SK-N-DZ (cell line): ENCODE measurements around the gene ZNF618.
A peak's percentile ranks its signal among the peaks of the same experiment; 100 is the strongest.

Experiments used
- DNase-seq: peaks from one replicate; pipeline ENCODE4 v3.0.0-alpha.2; 2015; ENCODE audit warnings: low spot score

Gene ZNF618

DNA sequence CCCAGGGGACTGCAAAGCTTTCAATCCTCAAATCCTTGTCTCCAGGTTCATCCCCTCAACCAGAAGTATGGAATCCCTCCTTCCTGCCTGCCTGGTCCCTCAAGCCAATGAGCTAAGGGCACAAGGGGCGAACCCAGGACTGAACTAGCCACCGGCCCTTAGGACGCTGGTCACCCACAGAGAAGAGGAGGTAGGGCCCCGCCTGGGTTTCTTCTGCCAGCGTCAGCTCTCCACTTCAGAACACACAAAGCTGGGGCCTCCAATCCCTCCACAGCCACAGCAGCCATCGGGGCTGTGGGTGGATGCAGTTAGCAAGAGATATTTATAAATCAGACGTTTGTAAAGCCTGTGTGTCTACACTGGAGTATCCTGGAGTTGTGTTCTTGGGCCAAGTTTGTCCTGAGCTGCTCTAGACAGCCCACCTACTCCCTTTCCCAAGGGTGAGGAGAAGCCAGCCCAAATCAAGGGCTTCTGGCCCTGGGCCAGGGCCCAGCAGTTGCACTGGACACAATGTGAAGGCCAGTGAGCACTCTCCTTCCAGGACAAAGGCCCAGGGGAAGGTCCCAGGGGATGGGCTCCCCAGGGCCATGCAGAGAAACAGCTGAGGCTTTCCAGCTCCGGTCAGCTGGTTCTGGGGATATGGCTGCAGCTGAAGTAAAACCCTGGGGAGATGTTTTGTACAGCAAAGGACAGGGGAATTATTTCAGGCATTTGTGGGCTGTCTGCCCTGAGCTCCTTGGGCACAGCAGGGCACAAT, 183.1 kb downstream of the ZNF618 start:
- DNase-seq: no peak

DNA sequence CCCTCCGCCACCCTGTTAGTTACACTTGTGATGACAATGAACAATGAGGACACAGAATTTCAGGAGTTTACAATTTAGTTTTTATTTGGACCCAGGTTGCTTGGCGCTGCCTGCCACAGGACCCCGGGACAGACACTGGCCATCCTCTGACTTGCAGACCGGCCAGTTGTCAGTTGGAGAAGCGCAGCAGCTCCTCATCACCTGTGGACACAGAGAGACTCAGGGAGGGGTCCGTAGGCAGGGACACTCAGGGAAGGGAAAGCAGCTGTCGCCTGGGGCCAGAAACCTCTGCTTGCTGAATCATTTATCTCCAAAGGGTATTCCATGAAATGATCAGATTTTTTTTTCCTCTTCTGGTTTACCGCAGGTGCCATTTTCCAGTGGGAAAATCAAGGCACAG, 184.0 kb downstream of the ZNF618 start:
- no peak for DNase-seq

GRCh38 chr9:114060711-114061110, 184.6 kb downstream of the ZNF618 start:
- DNase-seq: no peak

DNA sequence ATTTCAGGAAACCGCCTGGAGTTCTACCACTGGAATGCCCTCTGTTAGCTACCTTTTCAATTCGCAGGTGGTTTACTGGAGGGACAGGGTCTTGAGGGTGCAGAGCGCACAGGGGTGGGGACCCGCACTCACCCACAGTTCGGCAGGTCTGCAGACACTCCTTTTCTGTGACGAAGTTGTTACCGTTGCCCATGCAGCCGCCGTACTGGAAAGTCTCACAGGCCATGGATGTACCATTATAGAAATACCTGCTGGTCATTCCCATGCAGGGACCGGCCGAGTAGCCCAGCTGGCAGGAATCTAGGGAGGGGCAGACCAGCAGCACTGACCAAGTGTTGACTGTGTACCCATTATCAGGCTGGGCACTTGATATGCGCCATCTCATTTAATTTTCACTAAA, 185.2 kb downstream of the ZNF618 start:
- DNase-seq: no peak

- no peak for DNase-seq
Measured at GRCh38 chr9:114061830-114062474, 185.8 kb downstream of the ZNF618 start.

DNA sequence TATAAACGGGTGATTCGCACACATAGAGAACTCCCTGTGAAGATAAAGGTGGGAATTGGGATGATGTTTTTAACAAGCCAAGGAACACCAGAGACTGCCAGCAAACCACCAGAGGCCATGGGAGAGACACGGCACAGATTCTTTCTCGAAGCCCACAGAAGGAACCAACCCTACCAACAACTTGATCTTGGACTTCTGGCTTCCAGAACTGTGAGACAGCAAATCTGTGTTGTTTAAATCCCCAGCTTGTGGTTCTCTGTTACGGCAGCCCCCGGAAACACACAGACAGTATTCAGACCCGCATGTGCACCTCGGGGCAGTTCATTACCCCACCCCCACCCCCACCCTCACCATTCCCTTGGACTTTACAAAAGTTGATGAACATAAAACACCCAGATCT, 189.2 kb downstream of the ZNF618 start:
- DNase-seq: no peak

DNA sequence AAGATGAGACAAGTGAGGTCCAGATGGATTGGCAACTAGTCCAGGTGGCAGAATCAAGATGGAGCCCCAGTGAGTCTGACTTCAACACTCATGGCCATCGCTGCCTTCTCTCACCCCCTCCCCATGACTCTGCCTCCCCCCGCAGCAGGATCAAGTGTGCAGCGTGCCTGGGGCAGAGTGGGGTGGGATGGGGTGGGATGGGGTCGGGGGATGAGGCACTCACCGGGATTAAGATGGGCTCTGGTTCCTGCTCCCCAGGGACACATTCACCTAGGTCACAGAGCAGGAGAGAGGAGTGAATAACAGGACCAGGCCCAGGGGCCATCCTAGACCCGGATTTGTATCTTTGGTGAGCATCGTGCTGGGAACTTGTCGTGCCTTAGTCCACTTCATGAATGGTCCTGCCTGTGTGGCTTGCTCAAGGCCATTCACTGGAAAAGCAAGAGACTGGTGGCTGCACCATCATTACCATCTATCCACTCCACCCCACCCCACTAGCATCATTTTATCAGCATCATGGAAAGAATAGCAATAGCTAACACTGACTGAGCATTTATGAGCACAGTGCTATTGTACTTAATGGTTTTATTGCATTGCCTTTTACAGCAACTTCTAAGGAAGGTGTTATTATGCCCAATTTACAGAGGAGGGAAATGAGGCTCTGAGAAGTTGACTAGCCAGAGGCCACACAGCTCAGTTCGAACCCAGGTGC, 193.5 kb downstream of the ZNF618 start:
- DNase-seq: no peak

DNA sequence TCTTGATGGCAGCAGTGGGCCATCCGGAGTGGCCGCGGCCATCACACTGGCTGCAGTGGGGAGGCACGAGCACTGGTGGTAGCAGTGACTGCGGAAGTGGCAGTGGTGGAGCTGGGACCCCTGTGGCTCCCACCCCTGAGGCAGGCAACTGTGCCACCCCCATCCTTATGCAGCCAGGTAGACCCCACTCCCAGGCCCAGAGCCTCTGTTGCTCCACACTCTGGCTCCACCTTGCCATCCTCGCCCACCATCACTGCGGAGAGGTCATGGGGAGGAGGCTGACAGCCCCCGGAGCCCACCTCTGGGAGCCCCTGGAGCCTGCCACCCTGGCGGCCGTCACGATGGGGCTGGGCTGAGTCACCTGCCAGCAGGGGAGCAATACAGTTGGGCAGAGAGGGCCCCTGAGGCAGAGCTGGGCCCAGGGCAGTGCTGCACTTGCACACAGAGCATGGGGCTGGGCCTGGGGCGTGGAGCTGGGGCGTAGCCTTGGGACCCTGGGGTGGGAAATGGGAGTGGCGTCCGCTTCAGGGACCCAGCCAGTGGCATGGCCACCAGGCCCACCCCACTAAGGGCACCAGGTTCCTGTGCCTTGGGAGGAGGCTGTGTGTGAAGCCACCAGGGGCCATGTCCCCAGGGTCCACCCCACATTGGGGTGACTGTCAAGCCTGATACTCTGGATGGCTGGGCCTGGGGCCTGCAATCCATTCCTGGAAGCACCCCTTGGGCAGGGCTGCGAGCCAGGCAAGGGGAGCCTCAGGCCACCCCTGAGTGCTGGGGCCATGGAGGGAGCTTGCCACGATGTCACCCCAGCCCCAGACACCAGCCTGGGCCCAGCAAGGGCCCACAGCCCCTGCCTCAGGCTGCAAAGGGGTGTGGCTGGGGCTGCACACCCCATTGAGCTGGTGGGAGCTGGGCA, 194.3 kb downstream of the ZNF618 start:
- DNase-seq: no peak

DNA sequence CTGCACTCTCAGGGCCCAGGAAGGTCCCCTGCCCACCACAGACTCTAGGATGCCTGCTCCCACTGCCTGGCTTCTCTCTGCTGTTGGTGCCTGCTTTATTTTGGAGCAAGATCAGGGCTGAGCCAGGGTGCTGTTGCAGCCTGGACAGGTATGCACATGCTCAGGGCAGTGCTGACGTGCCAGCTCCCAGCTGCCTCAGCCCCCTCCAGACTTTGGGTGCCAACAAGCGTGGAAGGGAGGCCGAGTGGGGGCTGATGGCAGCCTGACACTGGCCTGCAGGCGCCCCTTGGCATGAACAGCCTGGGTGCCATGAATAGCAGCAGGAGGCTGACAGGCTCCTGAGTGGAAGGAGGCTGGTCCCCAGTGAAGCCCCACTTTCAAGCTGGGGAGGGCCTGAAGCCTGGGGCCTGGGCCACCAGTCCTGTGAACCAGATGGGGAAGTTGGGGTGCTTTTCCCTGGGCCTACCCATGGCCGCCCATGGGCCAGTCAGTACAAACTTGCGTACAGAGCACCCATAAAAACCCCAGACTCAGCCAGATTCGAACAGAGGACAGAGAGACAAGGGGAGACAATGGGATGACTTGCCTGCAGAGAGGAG, 195.2 kb downstream of the ZNF618 start:
- no peak for DNase-seq

- no peak for DNase-seq
Measured at GRCh38 chr9:114072184-114073140, 196.4 kb downstream of the ZNF618 start.

- no peak for DNase-seq
Measured at GRCh38 chr9:114075602-114076001, 199.5 kb downstream of the ZNF618 start.

GRCh38 chr9:114076237-114077161, 200.4 kb downstream of the ZNF618 start:
- no peak for DNase-seq

DNA sequence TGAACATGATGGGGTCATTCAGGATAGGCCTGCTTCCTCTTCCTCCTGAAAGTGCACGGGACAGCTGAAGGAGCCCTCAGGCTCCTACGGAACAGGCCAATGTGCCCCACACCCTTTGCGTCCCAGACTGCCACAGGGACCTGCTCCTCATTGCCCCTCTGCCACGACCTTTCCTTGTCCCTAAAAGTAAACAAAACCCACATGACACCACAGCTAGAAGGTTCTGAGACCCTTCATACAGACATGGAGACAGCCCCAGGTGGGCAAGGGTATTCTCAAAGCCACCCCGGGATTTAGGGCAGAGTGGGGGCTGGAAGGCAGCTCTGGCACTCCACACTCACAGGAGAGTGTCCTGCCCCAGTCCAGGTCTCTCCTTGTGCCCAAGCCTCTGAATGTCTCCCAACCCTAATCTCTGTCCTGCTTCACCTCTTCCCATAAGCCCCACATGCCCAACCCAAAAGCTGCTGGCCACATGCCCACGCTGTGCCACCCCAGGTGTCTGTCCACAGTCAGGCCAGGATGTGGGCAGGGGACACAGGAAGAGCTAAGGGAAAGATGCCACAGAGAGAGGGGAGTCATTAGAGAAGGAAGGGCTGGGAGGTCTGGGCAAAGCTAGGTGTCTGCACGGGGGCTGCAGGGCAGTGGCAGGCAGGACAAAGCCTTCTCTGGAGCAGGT, 201.2 kb downstream of the ZNF618 start:
- no peak for DNase-seq

DNA sequence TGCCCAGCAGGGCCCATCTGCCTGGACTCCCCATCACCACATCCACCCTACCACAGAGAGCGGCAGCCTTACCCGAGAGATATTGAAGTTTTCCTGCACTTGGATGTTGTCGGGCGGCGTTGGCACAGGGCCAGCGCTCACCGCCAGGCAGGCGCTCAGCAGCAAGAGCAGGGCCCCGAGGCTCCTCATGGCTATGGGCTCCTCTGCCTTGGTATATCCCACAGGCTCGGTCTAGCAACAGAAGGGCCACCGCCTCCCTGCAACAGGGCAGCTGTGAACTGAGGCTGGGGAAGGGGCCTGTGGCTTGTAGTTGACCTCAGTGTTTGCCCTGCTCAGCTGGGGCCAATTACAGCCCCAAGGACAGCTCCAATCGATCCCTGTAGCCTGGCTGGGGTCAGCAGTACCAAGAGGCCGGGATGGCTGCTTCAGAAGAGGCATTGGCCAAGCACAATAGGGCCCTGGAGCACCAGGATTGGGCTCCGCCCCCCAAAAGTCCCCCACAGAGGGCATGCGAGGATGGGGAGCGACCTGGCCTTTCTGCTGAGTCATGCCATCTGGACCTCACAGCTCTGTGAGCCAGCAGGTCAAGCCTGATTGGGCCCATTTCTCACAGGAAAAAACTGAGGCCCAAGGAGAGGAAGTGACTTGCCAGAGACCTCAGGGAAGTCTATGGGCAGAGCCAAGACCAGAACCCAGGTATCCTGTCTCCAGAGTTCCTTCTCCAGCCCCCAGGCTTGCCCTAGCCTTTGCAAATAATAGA, 202.1 kb downstream of the ZNF618 start, which contains the start of gene AMBP:
Gene AMBP (minus strand): TSS at position 280 of the 760 bp plus-strand sequence. CDS start 91 bp downstream, at position 189.
- peak; percentile 25 for DNase-seq

GRCh38 chr9:114078781-114079156, 202.7 kb downstream of the ZNF618 start:
- DNase-seq: no peak

DNA sequence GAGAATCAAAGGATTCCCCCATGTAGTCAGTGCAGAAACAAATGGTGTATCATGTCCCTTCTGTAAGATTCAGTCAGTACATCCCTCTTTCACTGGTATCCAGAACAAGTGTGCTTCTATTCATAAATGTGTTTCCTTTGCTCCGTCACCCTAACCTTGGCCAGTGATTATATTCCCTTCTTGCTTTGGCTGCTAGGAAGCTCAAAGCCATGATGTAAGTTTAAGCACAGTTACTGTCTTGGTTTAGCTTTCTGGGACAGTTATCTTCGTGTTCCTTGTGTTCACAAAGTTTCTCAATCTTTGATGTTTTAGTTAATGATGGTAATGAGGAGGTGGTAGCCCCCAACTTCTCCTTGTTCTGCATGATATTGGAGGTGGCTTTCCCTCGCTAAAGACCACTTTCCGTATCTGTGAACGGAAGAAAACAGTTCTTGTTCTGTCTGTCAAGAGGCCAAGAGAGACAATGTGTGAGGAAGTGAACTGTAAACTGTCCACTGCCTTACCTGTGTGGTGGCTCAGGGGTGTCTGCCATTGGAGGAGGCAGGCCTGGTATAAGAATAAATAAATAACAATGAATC, 204.2 kb downstream of the ZNF618 start:
- DNase-seq: no peak
